SJCRH30 (cell line): ENCODE measurements around the gene KRT8. TPM values are rescaled to one million over a fixed set of nuclear protein-coding genes. Genes with fewer than 3 reads are reported as not detected.
"Not testable (repeated sequence)": the region's sequence is repeated elsewhere in the genome, so short reads cannot be mapped to it uniquely, and the experiment has no call there.

Experiments used
- DNase-seq, 2 experiments: peaks; one replicate each; pipeline ENCODE4 v3.0.0-alpha.2; 2015 to 2020
- H3K27ac ChIP-seq: fragments of 250-450 bp; sonication (Bioruptor Pico); 2 replicates; pipeline ENCODE4 v1.5.1; 2020; ENCODE audit warnings: mild to moderate bottlenecking, moderate library complexity
- H3K27me3 ChIP-seq: fragments of 250-450 bp; sonication (Bioruptor Pico); 2 replicates; pipeline ENCODE4 v1.5.1; 2020; ENCODE audit warnings: mild to moderate bottlenecking, moderate library complexity
- H3K36me3 ChIP-seq: fragments of 250-450 bp; sonication (Bioruptor Pico); 2 replicates; pipeline ENCODE4 v1.5.1; 2020; ENCODE audit warnings: mild to moderate bottlenecking, moderate library complexity
- H3K4me1 ChIP-seq: fragments of 250-450 bp; sonication (Bioruptor Pico); 2 replicates; pipeline ENCODE4 v1.5.1; 2020; ENCODE audit warnings: mild to moderate bottlenecking, moderate library complexity
- H3K4me3 ChIP-seq: fragments of 250-450 bp; sonication (Bioruptor Pico); 2 replicates; pipeline ENCODE4 v1.5.1; 2020; ENCODE audit warnings: mild to moderate bottlenecking, moderate library complexity
- H3K9me3 ChIP-seq: fragments of 250-450 bp; sonication (Bioruptor Pico); replicated peaks from 2 replicates; pipeline ENCODE4 v1.5.1; 2020; ENCODE audit warnings: mild to moderate bottlenecking, moderate library complexity
- total RNA-seq: library from RNA; depleted of rRNA; stranded (reverse); fragments of >200 nt; shearing (Covaris generic); gene quantifications from 2 replicates; pipeline ENCODE4 v1.2.3, GENCODE V29; 2014; rRNA removed

The KRT8 gene
- total RNA-seq, 1 experiment from 2014 or later: 1.7 TPM

DNA sequence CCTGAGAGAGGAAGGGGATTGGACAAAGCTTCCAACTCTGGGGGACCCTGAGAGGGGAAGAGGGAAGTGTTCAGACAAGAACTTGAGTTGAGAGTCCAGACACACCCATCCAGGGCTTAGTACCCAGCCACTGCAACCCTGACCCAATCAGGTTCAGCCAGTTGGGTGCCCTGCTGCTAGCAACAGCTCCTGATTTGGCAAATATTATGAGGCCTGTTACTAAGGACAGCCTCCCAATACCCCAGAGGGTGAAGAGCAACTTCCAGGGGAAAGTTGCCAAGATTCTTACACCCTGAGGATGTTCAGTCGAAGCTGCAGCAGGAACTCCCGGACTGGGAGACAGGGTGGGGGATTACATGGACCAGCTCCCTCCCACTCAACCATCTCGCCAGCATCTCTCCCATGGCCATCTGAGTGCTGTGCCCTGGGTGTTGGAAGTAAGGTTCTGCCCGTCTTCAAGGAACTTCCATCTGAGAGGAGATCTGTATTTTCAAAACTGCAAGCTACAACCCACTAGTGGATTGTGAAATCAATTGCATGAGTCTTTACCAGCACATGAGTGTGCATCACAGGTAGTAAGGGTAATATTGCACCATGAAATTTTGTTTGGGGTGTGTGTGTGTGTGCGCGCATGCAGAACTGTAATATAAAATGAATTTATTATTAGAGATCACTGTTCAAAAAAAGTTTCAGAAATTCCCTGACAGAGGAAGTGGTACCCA lies 44.6 kb downstream of the KRT8 start:
- no peaks in the 10 kb centered on the region for H3K4me1 ChIP-seq
- no peak overlapping the region for H3K4me3 ChIP-seq
- H3K27me3 ChIP-seq: no peaks in the 10 kb centered on the region
- H3K9me3 ChIP-seq: no peaks in the 10 kb centered on the region
- H3K27ac ChIP-seq: no peak overlapping the region
- DNase-seq: no peak
- no peaks in the 10 kb centered on the region for H3K36me3 ChIP-seq

DNA sequence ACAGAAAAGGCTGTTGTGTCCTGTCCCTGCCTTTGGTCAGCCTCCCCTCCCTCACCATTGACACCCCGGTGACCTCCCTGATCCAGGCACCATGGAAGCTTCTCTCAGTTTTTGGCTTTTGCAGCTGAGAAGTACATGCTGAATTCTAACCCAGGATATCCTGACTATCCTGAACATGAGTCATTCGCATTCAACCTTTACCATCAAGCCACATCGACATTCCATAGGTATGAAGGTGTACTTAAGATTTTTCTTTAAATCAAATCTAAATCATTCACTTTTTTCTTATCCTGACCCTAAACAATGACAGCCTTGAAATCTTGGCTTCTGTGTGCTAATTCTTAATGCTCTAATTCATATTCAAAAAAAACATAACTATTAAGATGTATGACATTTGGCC lies 47.4 kb downstream of the KRT8 start:
- Histone ChIP-seq H3K27me3 (no peaks in the 10 kb centered on the region; the same call in 1 of the 2 replicates), H3K27ac (no peak overlapping the region), H3K36me3 (no peaks in the 10 kb centered on the region), H3K9me3 (no peaks in the 10 kb centered on the region), H3K4me1 (no peaks in the 10 kb centered on the region), H3K4me3 (no peak overlapping the region)
- no peak for DNase-seq

- no peaks in the 10 kb centered on the region for H3K4me1 ChIP-seq
- H3K4me3 ChIP-seq: no peak overlapping the region
- no peak for DNase-seq
- H3K9me3 ChIP-seq: no peaks in the 10 kb centered on the region
- no peaks in the 10 kb centered on the region; the same call in 1 of the 2 replicates for H3K27me3 ChIP-seq
- H3K36me3 ChIP-seq: no peaks in the 10 kb centered on the region
- H3K27ac ChIP-seq: no peak overlapping the region
Measured at GRCh38 chr12:52856787-52857186, 48.1 kb downstream of the KRT8 start.

DNA sequence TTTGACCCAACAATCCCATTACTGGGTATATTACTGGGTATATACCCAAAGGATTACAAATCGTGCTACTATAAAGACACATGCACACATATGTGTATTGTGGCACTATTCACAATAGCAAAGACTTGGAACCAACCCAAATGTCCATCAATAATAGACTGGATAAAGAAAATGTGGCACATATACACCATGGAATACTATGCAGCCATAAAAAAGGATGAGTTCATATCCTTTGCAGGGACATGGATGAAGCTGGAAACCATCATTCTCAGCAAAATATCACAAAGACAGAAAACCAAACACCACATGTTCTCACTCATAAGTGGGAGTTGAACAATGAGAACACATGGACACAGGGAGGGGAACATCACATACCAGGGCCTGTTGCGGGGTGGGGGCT lies 48.8 kb downstream of the KRT8 start:
- H3K27me3 ChIP-seq, H3K4me3 ChIP-seq, DNase-seq, H3K4me1 ChIP-seq, H3K9me3 ChIP-seq, H3K36me3 ChIP-seq, H3K27ac ChIP-seq: not testable (repeated sequence)

DNA sequence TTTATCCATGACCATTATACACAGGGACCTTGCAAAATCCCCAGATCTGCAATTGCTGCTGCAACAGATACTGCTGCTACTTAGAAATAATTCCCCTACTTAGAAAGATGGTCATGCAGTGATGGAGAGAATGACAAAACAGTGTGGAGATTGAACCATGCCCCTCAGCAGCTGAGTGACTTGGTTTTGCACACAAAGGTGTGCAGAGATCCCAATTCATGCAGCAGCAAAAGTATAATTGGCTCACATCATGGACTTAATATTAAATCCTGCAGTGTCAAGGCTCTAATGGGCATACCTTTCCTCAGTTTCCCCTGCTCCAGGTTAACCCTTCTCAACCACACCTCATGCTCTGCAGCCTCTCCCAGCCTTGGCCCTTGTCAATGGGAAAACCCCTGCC lies 53.1 kb downstream of the KRT8 start:
- no peak for DNase-seq
- Histone ChIP-seq H3K36me3 (no peaks in the 10 kb centered on the region), H3K9me3 (no peaks in the 10 kb centered on the region), H3K27me3 (no peaks in the 10 kb centered on the region; the same call in 1 of the 2 replicates), H3K4me3 (no peak overlapping the region), H3K4me1 (no peaks in the 10 kb centered on the region), H3K27ac (no peak overlapping the region)

DNA sequence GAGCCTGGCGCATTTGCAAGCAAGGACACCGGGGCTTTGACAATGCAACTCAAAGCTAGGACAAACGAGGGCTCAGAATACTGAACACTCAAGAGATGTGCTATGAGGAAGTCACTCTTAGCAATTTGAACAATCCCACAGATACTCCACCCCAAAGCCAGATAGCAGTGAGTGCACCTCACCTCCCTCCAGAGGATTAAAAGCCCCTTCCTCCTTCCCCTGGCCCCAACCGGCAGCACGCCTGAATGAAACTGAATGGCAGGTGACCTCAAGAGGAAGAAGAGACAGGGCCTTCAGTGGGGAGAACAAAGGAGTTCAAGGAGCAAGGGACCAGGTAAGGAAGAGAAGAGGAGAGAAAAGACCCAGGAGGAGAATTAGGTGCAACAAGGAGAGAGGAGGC lies 54.2 kb downstream of the KRT8 start:
- Histone ChIP-seq H3K9me3 (no peaks in the 10 kb centered on the region), H3K27me3 (no peaks in the 10 kb centered on the region; the same call in 1 of the 2 replicates), H3K4me1 (no peaks in the 10 kb centered on the region), H3K27ac (no peak overlapping the region), H3K36me3 (no peaks in the 10 kb centered on the region), H3K4me3 (no peak overlapping the region)
- DNase-seq: no peak

DNA sequence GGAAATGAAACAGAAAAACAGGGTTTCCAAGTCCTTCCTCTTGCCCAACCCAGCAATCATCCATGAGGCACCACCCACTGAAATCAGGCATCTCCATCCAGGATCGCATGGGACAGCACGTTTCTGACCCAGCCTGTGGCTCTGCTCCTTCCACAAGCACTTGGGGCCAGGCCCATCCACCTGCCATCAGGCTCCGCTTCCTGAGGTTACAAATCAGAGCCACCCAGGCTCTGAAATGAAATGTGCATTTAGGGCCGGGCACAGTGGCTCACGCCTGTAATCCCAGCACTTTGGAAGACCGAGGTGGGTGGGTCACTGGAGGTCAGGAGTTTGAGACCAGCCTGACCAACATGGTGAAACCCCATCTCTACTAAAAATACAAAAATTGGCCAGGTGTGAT lies 55.4 kb downstream of the KRT8 start:
- H3K27ac ChIP-seq: no peak overlapping the region
- no peaks in the 10 kb centered on the region for H3K36me3 ChIP-seq
- no peaks in the 10 kb centered on the region; the same call in 1 of the 2 replicates for H3K27me3 ChIP-seq
- no peak overlapping the region for H3K4me3 ChIP-seq
- no peaks in the 10 kb centered on the region for H3K4me1 ChIP-seq
- no peaks in the 10 kb centered on the region for H3K9me3 ChIP-seq
- DNase-seq: no peak

GRCh38 chr12:52848661-52849255 lies 56.1 kb downstream of the KRT8 start, which contains the start of gene KRT78:
KRT78 (minus strand) TSS chr12:52848994; CDS start chr12:52848930, 64 bp downstream.
- DNase-seq: no peak
- no peaks in the 10 kb centered on the region; the same call in 1 of the 2 replicates for H3K27me3 ChIP-seq
- H3K27ac ChIP-seq: no peak within 1 kb of the TSS
- no peaks in the 10 kb centered on the region for H3K36me3 ChIP-seq
- H3K4me1 ChIP-seq: no peaks in the 10 kb centered on the region
- no peaks in the 10 kb centered on the region for H3K9me3 ChIP-seq
- H3K4me3 ChIP-seq: no peak within 1 kb of the TSS

DNA sequence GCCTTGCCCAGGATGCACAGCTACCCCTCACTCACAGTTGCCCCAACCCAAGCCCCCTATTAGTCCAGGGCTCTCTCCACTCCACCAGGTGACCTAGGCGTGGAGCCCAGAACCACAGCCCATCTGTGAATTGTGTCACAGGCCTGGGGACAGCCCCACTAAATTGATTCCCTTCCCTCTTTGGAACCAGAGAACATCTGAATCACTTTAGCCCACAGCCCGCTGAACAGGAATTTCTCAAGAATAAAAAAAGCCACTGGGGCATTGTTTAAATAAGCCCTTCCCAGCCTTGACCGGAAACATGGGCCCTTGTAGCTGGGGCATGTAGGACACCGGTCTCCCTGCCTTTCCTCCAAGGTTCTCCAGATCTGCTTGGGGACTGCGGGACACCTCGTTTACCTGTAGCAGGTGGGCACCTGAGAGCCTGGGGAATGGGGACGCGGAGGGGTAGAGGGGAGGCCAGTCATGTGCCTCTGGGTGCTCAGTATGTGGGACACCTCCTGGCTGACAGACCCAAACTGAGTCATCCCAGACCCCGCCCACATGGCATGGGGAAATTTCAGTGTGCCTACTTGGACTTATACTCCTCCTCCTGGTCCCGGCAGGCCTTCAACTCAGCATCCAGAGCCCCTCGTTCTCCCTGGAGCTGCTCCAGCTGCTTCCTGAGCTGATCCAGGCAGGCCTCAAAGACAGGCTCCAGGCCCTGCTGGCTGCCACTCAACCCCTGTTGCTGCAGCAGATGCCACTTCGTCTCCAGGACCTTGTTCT lies 57.4 kb downstream of the KRT8 start:
- DNase-seq: no peak
- Histone ChIP-seq H3K4me3 (no peak overlapping the region), H3K4me1 (no peaks in the 10 kb centered on the region), H3K27me3 (no peaks in the 10 kb centered on the region), H3K9me3 (no peaks in the 10 kb centered on the region), H3K27ac (no peak overlapping the region), H3K36me3 (no peaks in the 10 kb centered on the region)

Other genes starting within 250 kb of the KRT8 start
- gene KRT1, start 224.7 kb downstream of the KRT8 start, total RNA-seq: not detected in 2 replicates
- gene KRT77, start 201.6 kb downstream of the KRT8 start, total RNA-seq: not detected in 2 replicates
- not detected in 2 replicates for gene KRT76, start 127.7 kb downstream of the KRT8 start, total RNA-seq
- gene KRT3, start 109.0 kb downstream of the KRT8 start, total RNA-seq: not detected in 2 replicates
- not detected in 2 replicates for gene KRT4, start 91.0 kb downstream of the KRT8 start, total RNA-seq
- gene KRT79, start 70.8 kb downstream of the KRT8 start, total RNA-seq: not detected in 2 replicates
- gene KRT78, start 56.1 kb downstream of the KRT8 start, total RNA-seq: not detected in 2 replicates
- 7.4 and 9.6 TPM in 2 replicates for gene KRT18, start 44.0 kb upstream of the KRT8 start, total RNA-seq
- 505 and 541 TPM in 2 replicates for gene EIF4B, start 101.4 kb upstream of the KRT8 start, total RNA-seq
- gene TNS2, start 145.0 kb upstream of the KRT8 start, total RNA-seq: 13.3 and 16.1 TPM in 2 replicates
- gene SPRYD3, start 174.3 kb upstream of the KRT8 start, total RNA-seq: 8.9 and 10.4 TPM in 2 replicates
- gene IGFBP6, start 192.6 kb upstream of the KRT8 start, total RNA-seq: 11.5 and 13.0 TPM in 2 replicates
- not detected in 2 replicates for gene SOAT2, start 198.4 kb upstream of the KRT8 start, total RNA-seq